GM10847 (cell line): Measurements from ENCODE around the gene UNCX.

Source experiments
- POLR2A ChIP-seq: IDR thresholded peaks from 2 replicates; pipeline ENCODE4 v1.6.1; 2011; ENCODE audit not compliant: insufficient read length; ENCODE audit errors: extremely low read depth

UNCX gene

GRCh38 chr7:1268866-1269265 is 36.2 kb downstream of the UNCX start:
- TF ChIP-seq POLR2A = no peak

DNA sequence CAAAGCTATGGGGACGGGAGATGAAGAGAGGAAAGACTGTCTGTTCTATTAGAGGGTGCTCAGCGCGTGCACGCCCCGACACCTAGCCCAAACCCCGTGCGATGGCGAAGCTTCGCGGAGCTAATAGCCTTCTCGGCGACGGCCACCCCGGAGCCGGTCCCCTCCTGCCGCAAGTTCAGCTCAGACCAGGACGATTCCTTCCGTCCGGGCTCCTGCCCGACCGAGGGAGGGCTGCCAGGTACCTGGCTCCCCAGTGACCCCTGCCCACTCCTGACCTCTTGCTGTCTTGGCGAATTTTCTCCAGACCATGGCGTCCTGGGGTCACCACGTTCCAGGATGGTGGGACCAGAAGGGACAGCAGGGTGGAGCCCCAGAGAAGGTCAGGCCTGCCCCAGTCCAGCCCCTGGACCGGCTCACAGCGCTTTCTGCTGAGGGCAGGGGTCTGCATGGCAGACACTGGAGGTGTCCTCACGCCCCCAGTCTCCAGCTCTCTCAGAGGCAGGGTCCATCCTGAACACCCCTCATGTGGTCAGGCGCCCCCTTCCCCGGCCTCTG is 36.7 kb downstream of the UNCX start:
- TF ChIP-seq POLR2A = no peak

- TF ChIP-seq POLR2A = no peak
These were observed 37.5 kb downstream of the UNCX start for GRCh38 chr7:1270181-1270580.

- no peak for TF ChIP-seq POLR2A
These were observed 38.4 kb downstream of the UNCX start for GRCh38 chr7:1271046-1271445.

GRCh38 chr7:1271656-1272055 is 39.0 kb downstream of the UNCX start:
- no peak for TF ChIP-seq POLR2A

GRCh38 chr7:1274121-1274875 is 41.6 kb downstream of the UNCX start:
- TF ChIP-seq POLR2A = no peak

GRCh38 chr7:1274876-1275375 is 42.3 kb downstream of the UNCX start:
- TF ChIP-seq POLR2A = no peak

DNA sequence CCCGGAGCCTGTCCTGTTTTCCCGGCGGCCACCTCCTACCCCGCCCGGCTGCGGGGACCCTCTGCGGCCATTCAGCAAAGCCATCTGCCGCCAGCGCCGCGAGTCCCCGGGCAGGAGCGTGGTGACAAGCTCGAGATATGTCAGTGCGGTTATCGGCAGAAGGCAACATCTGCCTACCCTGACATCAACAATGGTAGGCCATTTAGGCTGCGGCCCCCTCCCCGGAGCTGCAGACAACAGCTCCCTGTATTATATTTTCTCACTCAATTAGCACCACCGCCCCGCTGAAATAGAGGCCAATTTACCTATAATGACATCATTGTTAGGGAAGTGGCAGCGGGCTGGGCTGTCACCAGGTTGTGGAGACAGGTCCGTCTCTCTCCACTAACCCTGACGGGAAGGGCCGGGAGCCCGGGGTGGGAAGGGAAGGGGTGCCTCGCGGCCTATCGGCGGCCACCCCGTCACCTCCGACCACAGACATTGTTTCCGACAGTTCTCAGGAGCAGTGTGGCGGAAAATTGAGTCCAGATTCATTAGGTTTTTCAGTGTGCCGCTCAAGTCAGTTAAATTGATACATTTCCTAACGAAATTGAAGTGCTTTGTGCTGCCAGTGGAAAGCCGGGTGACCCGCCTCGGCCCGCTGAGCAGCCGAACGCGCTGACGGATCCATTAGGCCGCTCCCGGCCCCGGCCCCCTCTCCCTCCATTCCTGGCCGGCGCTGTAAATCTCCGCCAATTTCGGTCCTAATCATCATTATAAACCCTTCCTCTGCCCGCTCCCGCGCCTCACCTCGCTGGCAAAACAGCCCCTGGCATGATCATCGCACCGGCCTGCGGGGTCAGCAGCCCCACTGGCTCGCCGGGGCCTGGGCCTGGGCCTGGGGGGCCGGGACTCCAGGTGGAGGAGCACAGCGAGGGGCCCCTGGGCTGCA is 43.0 kb downstream of the UNCX start:
- TF ChIP-seq POLR2A = no peak

- TF ChIP-seq POLR2A = no peak
These were observed 44.0 kb downstream of the UNCX start for GRCh38 chr7:1276626-1277175.

- no peak for TF ChIP-seq POLR2A
These were observed 45.9 kb downstream of the UNCX start for GRCh38 chr7:1278543-1278942.

DNA sequence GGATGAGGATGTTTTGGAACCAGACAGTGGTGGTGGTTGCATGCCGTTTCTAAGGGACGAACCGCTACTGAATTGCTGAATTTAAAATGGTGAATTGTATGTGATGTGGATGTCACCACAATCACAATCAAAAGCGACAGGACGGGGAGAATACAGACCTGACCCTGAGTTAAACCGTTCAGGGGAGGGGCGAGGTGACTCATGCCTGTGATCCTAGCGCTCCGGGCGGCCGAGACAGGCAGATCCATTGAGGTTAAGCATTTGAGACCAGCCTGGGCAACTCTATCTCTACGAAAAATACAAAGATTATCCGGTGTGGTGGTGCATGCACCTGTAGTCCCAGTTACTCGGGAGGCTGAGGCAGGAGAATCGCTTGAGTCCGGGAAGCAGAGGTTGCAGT is 46.4 kb downstream of the UNCX start:
- TF ChIP-seq POLR2A = no peak

- TF ChIP-seq POLR2A = no peak
These were observed 48.4 kb downstream of the UNCX start for GRCh38 chr7:1281068-1281467.

GRCh38 chr7:1282679-1283078 is 50.0 kb downstream of the UNCX start:
- TF ChIP-seq POLR2A = no peak

DNA sequence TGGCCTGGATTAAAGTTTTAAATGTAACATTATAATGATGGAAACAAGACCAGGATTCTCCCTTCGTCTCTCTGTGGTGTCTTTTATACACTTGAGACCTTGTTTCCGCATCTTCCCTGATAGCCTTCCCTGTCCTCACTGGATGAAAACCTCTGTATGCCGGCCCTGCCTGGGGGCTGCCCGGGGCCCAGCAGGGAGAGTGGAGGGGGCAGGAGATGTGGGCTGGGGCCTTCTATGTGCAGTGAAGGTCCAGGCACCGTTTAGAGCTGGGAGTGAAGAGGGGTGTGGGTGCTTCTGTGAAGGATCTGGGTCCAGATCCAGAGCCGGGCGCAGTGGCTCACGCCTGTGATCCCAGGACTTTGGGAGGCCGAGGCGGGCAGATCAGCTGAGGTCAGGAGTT is 50.7 kb downstream of the UNCX start:
- no peak for TF ChIP-seq POLR2A

- TF ChIP-seq POLR2A = no peak
These were observed 51.5 kb downstream of the UNCX start for GRCh38 chr7:1283941-1284742.
